NCI-H146 (cell line): ENCODE data around the gene KCTD10.
A peak's percentile ranks its signal among the peaks of the same experiment; 100 is the strongest.

ENCODE experiments used
- DNase-seq: peaks from one replicate; lab custom pipeline; 2025; lab: John Stamatoyannopoulos, UW

The KCTD10 gene

GRCh38 chr12:109477185-109477962 lies at the start of gene KCTD10, which contains the start of gene UBE3B:
KCTD10 (minus strand) TSS chr12:109477300; CDS start chr12:109477262, 38 bp downstream.
UBE3B (plus strand) TSS chr12:109477634; CDS start chr12:109483552, 5,918 bp downstream.
- peak; percentile 89 for DNase-seq

- no peak for DNase-seq
These were observed 48.1 kb upstream of the KCTD10 start for GRCh38 chr12:109525279-109525585.

- no peak for DNase-seq
These were observed 47.6 kb upstream of the KCTD10 start for GRCh38 chr12:109524466-109525278.

GRCh38 chr12:109523504-109523903 lies 46.4 kb upstream of the KCTD10 start:
- no peak for DNase-seq

- DNase-seq = no peak
These were observed 46.0 kb upstream of the KCTD10 start for GRCh38 chr12:109523071-109523470.

GRCh38 chr12:109521831-109522230 lies 44.7 kb upstream of the KCTD10 start:
- DNase-seq = no peak

GRCh38 chr12:109519787-109520186 lies 42.7 kb upstream of the KCTD10 start:
- DNase-seq = no peak

- DNase-seq = peak; percentile 24
These were observed 41.9 kb upstream of the KCTD10 start for GRCh38 chr12:109518820-109519665.

GRCh38 chr12:109517619-109518018 lies 40.5 kb upstream of the KCTD10 start:
- DNase-seq = no peak

GRCh38 chr12:109513977-109514376 lies 36.9 kb upstream of the KCTD10 start:
- DNase-seq = no peak

- DNase-seq = no peak
These were observed 36.0 kb upstream of the KCTD10 start for GRCh38 chr12:109513051-109513450.

- no peak for DNase-seq
These were observed 35.5 kb upstream of the KCTD10 start for GRCh38 chr12:109512608-109513007.

- DNase-seq = peak; percentile 35
These were observed 33.1 kb upstream of the KCTD10 start for GRCh38 chr12:109510196-109510595.

GRCh38 chr12:109504068-109504467 lies 27.0 kb upstream of the KCTD10 start:
- peak; percentile 13 for DNase-seq

- DNase-seq = no peak
These were observed 26.5 kb upstream of the KCTD10 start for GRCh38 chr12:109503611-109504010.

- no peak for DNase-seq
These were observed 25.2 kb upstream of the KCTD10 start for GRCh38 chr12:109502332-109502731.

GRCh38 chr12:109501299-109501698 lies 24.2 kb upstream of the KCTD10 start:
- no peak for DNase-seq

GRCh38 chr12:109500406-109501185 lies 23.5 kb upstream of the KCTD10 start:
- DNase-seq = no peak

- DNase-seq = no peak
These were observed 20.6 kb upstream of the KCTD10 start for GRCh38 chr12:109497675-109498074.

- no peak for DNase-seq
These were observed 19.2 kb upstream of the KCTD10 start for GRCh38 chr12:109496306-109496705.

GRCh38 chr12:109495012-109495411 lies 17.9 kb upstream of the KCTD10 start:
- DNase-seq = no peak
